ENCODE data around the gene PPP1R27. TPM values are rescaled to one million over a fixed set of nuclear protein-coding genes. Genes with fewer than 3 reads are reported as not detected.

Gene PPP1R27
- total and polyA plus RNA-seq, 9 donors, result 0.22 TPM; not detected in 8

DNA sequence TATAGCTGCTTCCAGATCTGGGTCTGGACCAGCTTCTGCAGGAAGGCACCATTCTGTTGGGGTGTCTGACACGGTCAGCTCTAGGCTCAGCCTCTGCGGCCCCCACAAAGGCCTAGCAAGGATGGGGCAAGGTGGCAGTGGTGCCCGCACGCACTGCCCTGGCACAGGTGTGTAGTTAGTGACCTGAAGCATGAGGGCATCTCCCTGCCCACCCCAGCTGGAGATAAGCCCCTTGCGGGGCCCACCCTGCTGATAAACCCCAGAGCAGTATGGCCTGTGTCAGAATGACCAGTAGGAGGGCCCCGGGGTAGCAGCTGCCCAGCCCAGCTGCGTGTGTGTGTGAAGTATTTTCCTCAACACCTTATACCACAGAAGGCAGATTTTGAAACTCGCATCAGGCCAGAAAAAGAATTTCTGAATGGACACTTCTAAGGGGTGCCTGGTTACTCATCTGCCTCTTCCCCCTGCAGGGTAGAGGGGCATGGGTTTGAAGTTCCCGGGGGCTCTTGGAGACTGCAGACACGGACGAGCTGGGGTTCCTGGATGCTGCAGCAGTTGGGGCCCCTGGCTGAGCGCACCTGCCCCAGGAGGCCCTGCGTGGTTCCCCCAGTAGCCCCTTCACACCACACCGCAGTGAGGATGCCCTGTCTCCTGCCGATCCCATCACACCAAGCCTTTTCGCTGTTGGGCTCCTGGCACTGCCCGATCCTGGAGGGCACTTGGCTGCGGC is 31.8 kb upstream of the PPP1R27 start:
- Histone ChIP-seq H3K27ac (no peak overlapping the region), H3K27me3 (no peaks in the 10 kb centered on the region), H3K36me3 (no peaks in the 10 kb centered on the region), H3K4me1 (ENCODE audit: insufficient read depth) (peaks cover 10% of the 10 kb centered on the region), H3K4me3 (no peak overlapping the region), H3K9me3 (no peaks in the 10 kb centered on the region)
- TF ChIP-seq, protein P1, sequence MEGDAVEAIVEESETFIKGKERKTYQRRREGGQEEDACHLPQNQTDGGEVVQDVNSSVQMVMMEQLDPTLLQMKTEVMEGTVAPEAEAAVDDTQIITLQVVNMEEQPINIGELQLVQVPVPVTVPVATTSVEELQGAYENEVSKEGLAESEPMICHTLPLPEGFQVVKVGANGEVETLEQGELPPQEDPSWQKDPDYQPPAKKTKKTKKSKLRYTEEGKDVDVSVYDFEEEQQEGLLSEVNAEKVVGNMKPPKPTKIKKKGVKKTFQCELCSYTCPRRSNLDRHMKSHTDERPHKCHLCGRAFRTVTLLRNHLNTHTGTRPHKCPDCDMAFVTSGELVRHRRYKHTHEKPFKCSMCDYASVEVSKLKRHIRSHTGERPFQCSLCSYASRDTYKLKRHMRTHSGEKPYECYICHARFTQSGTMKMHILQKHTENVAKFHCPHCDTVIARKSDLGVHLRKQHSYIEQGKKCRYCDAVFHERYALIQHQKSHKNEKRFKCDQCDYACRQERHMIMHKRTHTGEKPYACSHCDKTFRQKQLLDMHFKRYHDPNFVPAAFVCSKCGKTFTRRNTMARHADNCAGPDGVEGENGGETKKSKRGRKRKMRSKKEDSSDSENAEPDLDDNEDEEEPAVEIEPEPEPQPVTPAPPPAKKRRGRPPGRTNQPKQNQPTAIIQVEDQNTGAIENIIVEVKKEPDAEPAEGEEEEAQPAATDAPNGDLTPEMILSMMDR (IDR thresholded peaks at IDR 0.05), result no peak
- no peak for TF ChIP-seq EP300 (IDR thresholded peaks at IDR 0.05)
- intact Hi-C loops (cut with DNase I), result no loop called here
- DNase-seq, result no peak
- 49 to 65% (median 54%) methylated on average over 18 of the region's 18 CpGs for WGBS, 3 donors

DNA sequence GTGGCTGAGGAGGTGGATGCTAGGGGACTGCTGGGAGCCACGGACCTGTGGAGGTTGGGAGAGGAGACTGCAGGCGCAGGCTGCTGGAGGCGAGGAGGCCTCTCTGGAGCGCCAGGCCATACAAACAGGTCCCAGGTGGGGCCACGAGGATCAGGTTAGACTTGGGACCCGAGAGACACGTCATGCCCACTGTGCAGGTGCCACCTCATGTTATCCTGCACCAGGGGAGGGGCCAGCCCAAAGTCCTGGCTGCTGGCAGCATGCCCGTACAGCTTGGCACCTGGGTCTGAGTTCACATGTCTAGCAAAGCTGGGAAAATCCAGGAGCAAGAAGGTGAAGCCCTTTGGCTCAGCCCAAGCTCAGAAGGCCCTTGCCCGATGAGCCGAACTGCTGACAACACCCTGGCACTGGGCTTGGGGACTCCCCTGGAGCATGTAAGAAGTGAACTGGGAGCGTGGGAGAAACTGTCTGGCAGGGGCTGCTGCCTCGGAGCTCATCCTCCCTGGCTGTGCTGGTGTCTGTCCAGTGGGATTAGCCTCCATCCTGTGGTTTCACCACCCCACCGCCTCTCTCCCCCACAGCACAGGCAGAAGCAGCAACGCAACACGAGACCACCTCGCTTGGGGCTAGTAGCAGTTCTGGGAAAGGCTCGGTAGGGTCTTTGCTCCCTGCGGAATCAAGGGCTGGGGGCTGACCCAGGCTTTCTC is 31.0 kb upstream of the PPP1R27 start:
- intact Hi-C loops (cut with DNase I), result no loop called here
- Histone ChIP-seq H3K27ac (no peak overlapping the region), H3K4me1 (ENCODE audit: insufficient read depth) (peaks cover 10% of the 10 kb centered on the region), H3K9me3 (no peaks in the 10 kb centered on the region), H3K4me3 (no peak overlapping the region), H3K27me3 (no peaks in the 10 kb centered on the region), H3K36me3 (no peaks in the 10 kb centered on the region)
- no peak for TF ChIP-seq EP300 (IDR thresholded peaks at IDR 0.05)
- WGBS, 3 donors, result 47 to 64% (median 53%) methylated on average over 16 to 18 of the region's 18 CpGs
- peak in 2 of 5 donors; percentile 50 to 65 for DNase-seq

DNA sequence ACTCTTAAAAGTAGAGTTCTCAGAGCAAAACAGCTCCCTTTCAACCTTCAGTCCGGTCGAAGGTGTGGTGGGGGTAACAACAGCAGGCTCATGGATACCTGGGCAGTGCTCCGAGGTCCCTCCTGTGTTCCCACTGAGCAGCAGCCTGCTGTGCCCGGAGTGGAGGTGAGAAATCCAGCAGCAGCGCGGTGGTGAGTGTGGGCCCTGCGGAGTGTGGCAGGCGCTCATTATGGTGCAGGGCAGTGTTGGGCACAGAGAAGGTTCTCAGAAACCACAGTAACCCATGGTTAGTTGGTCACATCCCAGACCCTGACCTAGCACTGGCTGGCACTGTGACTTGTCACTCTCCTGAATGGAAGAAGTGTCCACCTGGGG is 30.5 kb upstream of the PPP1R27 start:
- 87 to 93% (median 91%) methylated on average over 8 of the region's 8 CpGs for WGBS, 3 donors
- no peaks in the 10 kb centered on the region for H3K36me3 ChIP-seq
- H3K27ac ChIP-seq, result no peak overlapping the region
- intact Hi-C loops (cut with DNase I), result no loop called here
- DNase-seq, result no peak
- no peaks in the 10 kb centered on the region for H3K27me3 ChIP-seq
- H3K4me1 ChIP-seq (ENCODE audit: insufficient read depth), result peaks cover 10% of the 10 kb centered on the region
- TF ChIP-seq EP300 (IDR thresholded peaks at IDR 0.05) (no peak), POLR2A (IDR thresholded peaks at IDR 0.05) (no peak)
- TF ChIP-seq, protein P1 (IDR thresholded peaks at IDR 0.05), result no peak
- no peak overlapping the region for H3K4me3 ChIP-seq
- no peaks in the 10 kb centered on the region for H3K9me3 ChIP-seq

DNA sequence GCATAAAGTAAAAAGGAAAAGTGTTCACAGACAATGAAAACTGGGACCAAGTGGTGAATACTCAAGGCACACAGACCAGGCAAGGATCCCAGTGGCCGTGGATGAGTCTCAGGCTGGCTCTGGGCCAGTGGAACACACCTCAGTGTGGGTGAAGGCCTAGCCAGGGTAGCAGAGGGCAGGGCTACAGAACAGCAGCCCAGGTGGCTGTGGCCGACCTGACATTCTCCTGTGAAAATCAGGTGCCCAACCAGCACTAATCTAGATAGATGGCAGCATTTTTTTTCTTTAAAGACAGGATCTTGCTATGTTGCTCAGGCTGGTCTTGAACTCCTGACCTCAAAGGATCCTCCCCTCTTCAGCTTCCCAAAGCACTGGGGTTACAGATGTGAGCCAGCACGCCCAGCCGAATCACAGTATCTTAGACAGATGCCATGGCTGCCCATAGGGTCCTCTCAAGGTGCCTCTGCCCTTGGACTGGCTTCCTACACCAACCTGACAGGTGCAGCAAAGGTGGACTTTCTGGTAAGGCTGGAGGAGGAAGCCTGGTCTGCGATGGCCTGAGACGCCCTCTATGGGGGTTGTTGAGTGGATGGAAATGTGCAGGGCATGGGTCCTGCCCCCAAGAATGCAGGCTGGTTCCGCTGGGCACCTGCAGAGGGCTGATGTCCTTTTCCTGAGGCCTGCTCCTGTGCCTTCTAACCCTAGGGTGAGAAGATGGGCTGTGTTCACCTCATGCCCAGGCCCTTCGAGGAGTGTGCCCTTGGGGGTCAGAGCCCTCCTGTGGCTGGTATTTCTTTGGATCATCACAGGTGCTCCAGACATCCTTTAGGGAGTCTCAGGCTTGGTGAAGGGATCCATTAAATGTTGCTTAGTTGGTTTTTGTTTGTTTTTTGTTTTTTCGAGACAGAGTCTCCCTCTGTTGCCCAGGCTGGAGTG is 29.3 kb upstream of the PPP1R27 start:
- Histone ChIP-seq H3K36me3 (no peaks in the 10 kb centered on the region), H3K27ac (no peak overlapping the region), H3K4me1 (ENCODE audit: insufficient read depth) (peaks cover 8% of the 10 kb centered on the region), H3K9me3 (no peaks in the 10 kb centered on the region), H3K27me3 (no peaks in the 10 kb centered on the region), H3K4me3 (no peak overlapping the region)
- intact Hi-C loops (cut with DNase I), result no loop called here
- 63 to 77% (median 63%) methylated on average over 9 of the region's 9 CpGs for WGBS, 3 donors
- TF ChIP-seq EP300 (IDR thresholded peaks at IDR 0.05) (no peak), POLR2A (IDR thresholded peaks at IDR 0.05) (no peak)
- TF ChIP-seq, protein P1 (IDR thresholded peaks at IDR 0.05), result no peak
- DNase-seq, result no peak

All from ovary (tissue), 9 donors.